Hematopoietic multipotent progenitor cell treated with erythropoietin and hydrocortisone succinate and interleukin-3 and kit ligand, for 4 days (in vitro differentiated cells): ENCODE data around the gene TBC1D20.

Experiments
- DNase-seq: peaks from one replicate; pipeline ENCODE4 v3.0.0-alpha.2; 2015

TBC1D20 gene

GRCh38 chr20:418858-419365 is 43.4 kb downstream of the TBC1D20 start:
- no peak for DNase-seq

- no peak for DNase-seq
Measured at GRCh38 chr20:417801-418342, 44.5 kb downstream of the TBC1D20 start.

GRCh38 chr20:416950-417800 is 45.2 kb downstream of the TBC1D20 start:
- no peak for DNase-seq

GRCh38 chr20:415820-416322 is 46.5 kb downstream of the TBC1D20 start:
- DNase-seq = peak; percentile 49

- no peak for DNase-seq
Measured at GRCh38 chr20:414161-414560, 48.2 kb downstream of the TBC1D20 start.

GRCh38 chr20:412081-412480 is 50.3 kb downstream of the TBC1D20 start:
- no peak for DNase-seq

- no peak for DNase-seq
Measured at GRCh38 chr20:409697-410559, 52.4 kb downstream of the TBC1D20 start.

- DNase-seq = peak; percentile 39
Measured at GRCh38 chr20:408843-409696, 53.3 kb downstream of the TBC1D20 start.

- DNase-seq = peak; percentile 93
Measured at GRCh38 chr20:407953-408842, 54.1 kb downstream of the TBC1D20 start, which contains the start of gene RBCK1. RBCK1 (plus strand) TSS chr20:408299; CDS start chr20:408758, 459 bp downstream.

- peak; percentile 89 for DNase-seq
Measured at GRCh38 chr20:407133-407952, 55.0 kb downstream of the TBC1D20 start.

- DNase-seq = no peak
Measured at GRCh38 chr20:406200-407132, 55.9 kb downstream of the TBC1D20 start.

GRCh38 chr20:404088-404487 is 58.2 kb downstream of the TBC1D20 start:
- no peak for DNase-seq

GRCh38 chr20:403582-403957 is 58.8 kb downstream of the TBC1D20 start:
- no peak for DNase-seq

GRCh38 chr20:402898-403581 is 59.3 kb downstream of the TBC1D20 start:
- no peak for DNase-seq

GRCh38 chr20:402496-402885 is 59.8 kb downstream of the TBC1D20 start:
- no peak for DNase-seq

- DNase-seq = peak; percentile 19
Measured at GRCh38 chr20:401682-402495, 60.4 kb downstream of the TBC1D20 start.
